Gastroesophageal sphincter (tissue), 4 donors: Measurements from ENCODE around the gene KDM6A. TPM values are rescaled to one million over a fixed set of nuclear protein-coding genes. Genes with fewer than 3 reads are reported as not detected.

Experiments
- ATAC-seq: fragments of 150-250 bp; one replicate; pipeline ENCODE4 v1.9.1; 2016; ENCODE audit warnings: mild to moderate bottlenecking, moderate library complexity
- H3K27ac ChIP-seq, 4 donors: fragments of 200-600 bp; sonication (generic) in 3 of 4; 1 replicate in 3 of 4; 2 replicates in 1 of 4; pipeline ENCODE4 v1.5.1; 2016 to 2019
- H3K27me3 ChIP-seq: fragments of 200-600 bp; sonication (generic); one replicate; pipeline ENCODE4 v1.5.1; 2019
- H3K36me3 ChIP-seq, 2 donors: fragments of 200-600 bp; sonication (generic); one replicate each; pipeline ENCODE4 v1.5.1; 2019; ENCODE audit warnings: control low read depth in 1 of 2
- H3K4me1 ChIP-seq, 3 donors: fragments of 200-600 bp; sonication (generic); 1 replicate in 2 of 3; 2 replicates in 1 of 3; pipeline ENCODE4 v1.5.1; 2016 to 2019; ENCODE audit warnings: control low read depth in 2 of 3
- H3K4me3 ChIP-seq, 2 donors: fragments of 200-600 bp; sonication (generic); one replicate each; pipeline ENCODE4 v1.5.1; 2019; ENCODE audit warnings: mild to moderate bottlenecking in 1 of 2, moderate library complexity in 1 of 2
- H3K9me3 ChIP-seq, 3 donors: fragments of 200-600 bp; sonication (generic); one replicate each; pipeline ENCODE4 v1.5.1; 2017 to 2019; ENCODE audit warnings: control low read depth in 2 of 3
- CTCF ChIP-seq, 4 experiments: fragments of 200-600 bp in 2 of 4; fragments of 450-650 bp in 2 of 4; sonication (generic) in 1 of 4; IDR thresholded peaks; one replicate each; pipeline ENCODE4 v1.5.1; 2017 to 2019; ENCODE audit warnings: antibody characterized with exemption in 4 of 4, mild to moderate bottlenecking in 2 of 4, moderate library complexity in 2 of 4
- EP300 ChIP-seq: sonication (generic); formaldehyde crosslinking; IDR thresholded peaks from one replicate; pipeline ENCODE4 v1.6.1; 2017; ENCODE audit warnings: antibody characterized with exemption, mild to moderate bottlenecking
- POLR2A ChIP-seq, 2 donors: fragments of 450-650 bp; IDR thresholded peaks; one replicate each; pipeline ENCODE4 v1.6.1; 2017; ENCODE audit warnings: antibody characterized with exemption in 2 of 2, mild to moderate bottlenecking in 2 of 2, moderate library complexity in 1 of 2
- POLR2AphosphoS5 ChIP-seq: sonication (generic); formaldehyde crosslinking; IDR thresholded peaks from one replicate; pipeline ENCODE4 v1.6.1; 2017; ENCODE audit warnings: antibody characterized with exemption
- WGBS, 2 donors: methylation state at CpG; one replicate each; pipeline ENCODE4 v1.1.5; 2018; ENCODE audit warnings: low coverage in 1 of 2; 5-methylcytosine and 5-hydroxymethylcytosine counted together
- total RNA-seq, 4 donors: library from RNA; depleted of rRNA; stranded (reverse); fragments of >200 nt; gene quantifications; one replicate each; pipeline ENCODE4 v1.1.0, GENCODE V29; 2016

Gene KDM6A
- total RNA-seq, 4 donors from 2014 or later = 17.0 to 28.6 (median 19.9) TPM

- Histone ChIP-seq H3K4me3 (no peak overlapping the region), H3K4me1 (no peaks in the 10 kb centered on the region), H3K36me3 (no peaks in the 10 kb centered on the region), H3K27ac (no peak overlapping the region), H3K27me3 (no peaks in the 10 kb centered on the region), H3K9me3 (no peaks in the 10 kb centered on the region)
- WGBS, 2 donors = 76% methylated on average over 2 of the region's 4 CpGs; no CpG with 5 or more reads in 1 of the 2 donors
- ATAC-seq = no peak
- TF ChIP-seq EP300 = no peak
These were observed 267.8 kb downstream of the KDM6A start for GRCh38 chrX:45140812-45141211.

- TF ChIP-seq POLR2A (IDR thresholded peaks at IDR 0.05) (no peak), EP300 (no peak), POLR2AphosphoS5 (no peak), CTCF (IDR thresholded peaks at IDR 0.05) (no peak)
- no peaks in the 10 kb centered on the region for H3K4me1 ChIP-seq
- no peak overlapping the region for H3K27ac ChIP-seq
- ATAC-seq = no peak
- no peak overlapping the region for H3K4me3 ChIP-seq
- H3K27me3 ChIP-seq = no peaks in the 10 kb centered on the region
- H3K9me3 ChIP-seq = no peaks in the 10 kb centered on the region
- H3K36me3 ChIP-seq = no peaks in the 10 kb centered on the region
These were observed 269.2 kb downstream of the KDM6A start for GRCh38 chrX:45142185-45142584.

GRCh38 chrX:45143455-45143854 lies 270.5 kb downstream of the KDM6A start:
- H3K36me3 ChIP-seq = no peaks in the 10 kb centered on the region
- WGBS, 2 donors = 75 to 87% methylated on average over 2 of the region's 3 CpGs
- TF ChIP-seq POLR2A (IDR thresholded peaks at IDR 0.05) = no peak
- no peak for TF ChIP-seq POLR2AphosphoS5
- no peak for TF ChIP-seq CTCF (IDR thresholded peaks at IDR 0.05)
- ATAC-seq = no peak
- H3K9me3 ChIP-seq = no peaks in the 10 kb centered on the region
- no peak overlapping the region for H3K27ac ChIP-seq
- no peaks in the 10 kb centered on the region for H3K27me3 ChIP-seq
- H3K4me1 ChIP-seq = no peaks in the 10 kb centered on the region
- no peak overlapping the region for H3K4me3 ChIP-seq

GRCh38 chrX:45145492-45146215 lies 272.7 kb downstream of the KDM6A start:
- no peak overlapping the region for H3K4me3 ChIP-seq
- TF ChIP-seq POLR2A (IDR thresholded peaks at IDR 0.05) (no peak), POLR2AphosphoS5 (no peak), CTCF (IDR thresholded peaks at IDR 0.05) (no peak), EP300 (no peak)
- H3K36me3 ChIP-seq = no peaks in the 10 kb centered on the region
- H3K27me3 ChIP-seq = no peaks in the 10 kb centered on the region
- whole genome bisulfite sequencing, 2 donors = 65 to 86% methylated on average over 1 to 8 of the region's 11 CpGs
- H3K4me1 ChIP-seq = no peaks in the 10 kb centered on the region
- ATAC-seq = no peak
- no peaks in the 10 kb centered on the region for H3K9me3 ChIP-seq
- no peak overlapping the region for H3K27ac ChIP-seq

GRCh38 chrX:45150821-45151220 lies 277.8 kb downstream of the KDM6A start:
- Histone ChIP-seq H3K36me3 (no peaks in the 10 kb centered on the region), H3K27ac (no peak overlapping the region), H3K4me3 (no peak overlapping the region), H3K4me1 (no peaks in the 10 kb centered on the region), H3K9me3 (no peaks in the 10 kb centered on the region), H3K27me3 (no peaks in the 10 kb centered on the region)
- no peak for TF ChIP-seq POLR2A (IDR thresholded peaks at IDR 0.05)
- TF ChIP-seq EP300 = no peak
- no peak for TF ChIP-seq POLR2AphosphoS5
- TF ChIP-seq CTCF (IDR thresholded peaks at IDR 0.05) = no peak
- WGBS, 2 donors = 88 to 90% methylated on average over 1 to 5 of the region's 9 CpGs
- no peak for ATAC-seq
